ENCODE measurements around the gene ZIC1.

Gene ZIC1

GRCh38 chr3:147422601-147423536, 13.7 kb downstream of the ZIC1 start:
- DNase-seq (ENCODE audit: low read depth), result no peak

- DNase-seq (ENCODE audit: low read depth), result no peak
These were observed 14.3 kb downstream of the ZIC1 start for GRCh38 chr3:147423537-147423797.

GRCh38 chr3:147423798-147424580, 14.8 kb downstream of the ZIC1 start:
- DNase-seq (ENCODE audit: low read depth), result no peak

GRCh38 chr3:147424581-147425387, 15.6 kb downstream of the ZIC1 start:
- no peak for DNase-seq (ENCODE audit: low read depth)

GRCh38 chr3:147425388-147425850, 16.3 kb downstream of the ZIC1 start:
- no peak for DNase-seq (ENCODE audit: low read depth)

- DNase-seq (ENCODE audit: low read depth), result no peak
These were observed 17.8 kb downstream of the ZIC1 start for GRCh38 chr3:147426931-147427330.

GRCh38 chr3:147427746-147428145, 18.6 kb downstream of the ZIC1 start:
- DNase-seq (ENCODE audit: low read depth), result no peak

- no peak for DNase-seq (ENCODE audit: low read depth)
These were observed 19.2 kb downstream of the ZIC1 start for GRCh38 chr3:147428326-147428725.

GRCh38 chr3:147428754-147429153, 19.6 kb downstream of the ZIC1 start:
- DNase-seq (ENCODE audit: low read depth), result no peak

- DNase-seq (ENCODE audit: low read depth), result no peak
These were observed 22.6 kb downstream of the ZIC1 start for GRCh38 chr3:147431751-147432150.

- no peak for DNase-seq (ENCODE audit: low read depth)
These were observed 38.1 kb downstream of the ZIC1 start for GRCh38 chr3:147447224-147447623.

GRCh38 chr3:147449669-147450068, 40.5 kb downstream of the ZIC1 start:
- no peak for DNase-seq (ENCODE audit: low read depth)

GRCh38 chr3:147458995-147459704, 50.0 kb downstream of the ZIC1 start:
- DNase-seq (ENCODE audit: low read depth), result no peak

GRCh38 chr3:147462856-147463255, 53.7 kb downstream of the ZIC1 start:
- DNase-seq (ENCODE audit: low read depth), result no peak
